Upper lobe of left lung (tissue), 4 donors: Measurements from ENCODE around the gene HOMER2.

Experiments
- CTCF ChIP-seq, 6 experiments: fragments of 450-650 bp in 4 of 6; fragments of 200-600 bp in 2 of 6; sonication (generic) in 2 of 6; IDR thresholded peaks; one replicate each; pipeline ENCODE4 v1.5.1; 2016 to 2019; ENCODE audit warnings: antibody characterized with exemption in 6 of 6
- EP300 ChIP-seq, 4 donors: sonication (generic); formaldehyde crosslinking; IDR thresholded peaks; one replicate each; pipeline ENCODE4 v1.5.1; 2017; ENCODE audit warnings: antibody characterized with exemption in 4 of 4, control low read depth in 2 of 4
- POLR2A ChIP-seq, 4 donors: fragments of 450-650 bp; IDR thresholded peaks; one replicate each; pipeline ENCODE4 v1.5.1; 2016 to 2017; ENCODE audit warnings: antibody characterized with exemption in 4 of 4, mild to moderate bottlenecking in 2 of 4
- POLR2AphosphoS5 ChIP-seq, 2 donors: sonication (generic); formaldehyde crosslinking; IDR thresholded peaks; one replicate each; pipeline ENCODE4 v1.5.1; 2017; ENCODE audit warnings: antibody characterized with exemption in 2 of 2

DNA sequence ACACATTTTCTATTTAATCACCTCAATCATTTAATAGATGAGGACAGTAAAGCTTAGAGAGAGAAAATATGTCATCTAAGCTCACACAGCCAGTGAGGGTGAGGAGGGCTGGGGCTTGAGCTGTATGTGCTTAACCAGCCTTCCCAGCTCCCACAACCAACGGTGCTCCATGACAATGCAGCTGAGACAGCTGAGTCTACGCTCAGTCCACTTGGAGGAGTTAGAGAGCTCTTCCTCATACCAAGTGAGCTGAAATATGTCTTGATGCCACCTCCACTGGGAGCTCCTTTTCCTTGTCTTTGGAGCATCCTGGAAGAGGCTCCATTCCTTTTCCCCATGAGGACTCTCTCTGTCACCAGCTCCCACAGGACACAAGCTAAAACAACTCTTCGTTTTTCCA lies 9.3 kb downstream of the HOMER2 start:
- TF ChIP-seq CTCF (IDR thresholded peaks at IDR 0.05) (no peak), POLR2A (IDR thresholded peaks at IDR 0.05) (no peak), POLR2AphosphoS5 (IDR thresholded peaks at IDR 0.05) (no peak), EP300 (IDR thresholded peaks at IDR 0.05) (no peak)
